ENCODE measurements around the gene PRKN.

DNA sequence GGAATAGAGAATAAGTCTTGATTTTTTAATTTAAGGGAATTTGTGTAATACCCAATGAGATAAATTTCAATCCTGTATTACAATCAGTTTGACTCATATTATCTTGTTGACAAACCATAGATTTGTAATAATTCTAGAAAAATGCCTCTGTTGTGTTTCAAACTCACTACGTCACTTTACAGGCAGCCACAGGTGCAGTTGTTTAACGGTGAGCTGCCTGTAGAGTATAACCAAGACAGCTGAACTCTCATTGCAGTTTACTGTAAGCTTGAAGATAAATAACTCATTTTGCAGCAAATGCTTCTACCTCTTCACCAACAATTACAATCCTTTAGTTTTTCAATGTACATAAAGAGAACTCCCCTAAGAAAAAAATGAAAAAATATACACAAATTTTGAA lies 114.3 kb downstream of the PRKN start:
- TF ChIP-seq, protein P1, sequence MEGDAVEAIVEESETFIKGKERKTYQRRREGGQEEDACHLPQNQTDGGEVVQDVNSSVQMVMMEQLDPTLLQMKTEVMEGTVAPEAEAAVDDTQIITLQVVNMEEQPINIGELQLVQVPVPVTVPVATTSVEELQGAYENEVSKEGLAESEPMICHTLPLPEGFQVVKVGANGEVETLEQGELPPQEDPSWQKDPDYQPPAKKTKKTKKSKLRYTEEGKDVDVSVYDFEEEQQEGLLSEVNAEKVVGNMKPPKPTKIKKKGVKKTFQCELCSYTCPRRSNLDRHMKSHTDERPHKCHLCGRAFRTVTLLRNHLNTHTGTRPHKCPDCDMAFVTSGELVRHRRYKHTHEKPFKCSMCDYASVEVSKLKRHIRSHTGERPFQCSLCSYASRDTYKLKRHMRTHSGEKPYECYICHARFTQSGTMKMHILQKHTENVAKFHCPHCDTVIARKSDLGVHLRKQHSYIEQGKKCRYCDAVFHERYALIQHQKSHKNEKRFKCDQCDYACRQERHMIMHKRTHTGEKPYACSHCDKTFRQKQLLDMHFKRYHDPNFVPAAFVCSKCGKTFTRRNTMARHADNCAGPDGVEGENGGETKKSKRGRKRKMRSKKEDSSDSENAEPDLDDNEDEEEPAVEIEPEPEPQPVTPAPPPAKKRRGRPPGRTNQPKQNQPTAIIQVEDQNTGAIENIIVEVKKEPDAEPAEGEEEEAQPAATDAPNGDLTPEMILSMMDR (conservative IDR thresholded peaks at IDR 0.05), result no peak
- no peak for TF ChIP-seq EZH2 (IDR thresholded peaks at IDR 0.05; ENCODE audit: low read depth)
